Colonic mucosa (tissue), 4 donors: Measurements from ENCODE around the gene CCDC148. TPM values are rescaled to one million over a fixed set of nuclear protein-coding genes. Genes with fewer than 3 reads are reported as not detected.
A peak's percentile ranks its signal among the peaks of the same experiment; 100 is the strongest.
"Not testable (repeated sequence)": the region's sequence is repeated elsewhere in the genome, so short reads cannot be mapped to it uniquely, and the experiment has no call there.

Experiments
- DNase-seq: peaks from one replicate; pipeline ENCODE4 v3.0.0-alpha.2; 2020
- H3K27ac ChIP-seq: fragments of 200-600 bp; one replicate; pipeline ENCODE4 v1.8.0; 2021
- H3K27me3 ChIP-seq: fragments of 200-600 bp; one replicate; pipeline ENCODE4 v1.8.0; 2021
- H3K36me3 ChIP-seq: fragments of 200-600 bp; one replicate; pipeline ENCODE4 v1.8.0; 2021
- H3K4me1 ChIP-seq: fragments of 200-600 bp; one replicate; pipeline ENCODE4 v1.8.0; 2021; ENCODE audit warnings: mild to moderate bottlenecking
- H3K4me3 ChIP-seq: fragments of 200-600 bp; one replicate; pipeline ENCODE4 v1.8.0; 2021
- H3K9ac ChIP-seq, 2 donors: one replicate each; pipeline ENCODE4 v1.7.0; 2013; ENCODE audit warnings: control low read depth in 2 of 2, low read depth in 2 of 2, low read length in 2 of 2
- H3K9me3 ChIP-seq: fragments of 200-600 bp; one replicate; pipeline ENCODE4 v1.8.0; 2021
- CTCF ChIP-seq: fragments of 200-600 bp; IDR thresholded peaks from one replicate; pipeline ENCODE4 v1.8.0; 2022; ENCODE audit warnings: antibody characterized with exemption, mild to moderate bottlenecking
- intact Hi-C: fragments of 100-400 bp; cut with DNase I; formaldehyde crosslinking; loops from one replicate; pipeline ENCODE4 v1.14.1; 2022
- total RNA-seq, 2 donors: library from RNA; stranded (reverse); fragmentation: NEBNext Ultra II Directional in 1 of 2; extraction: Animal tissue kit (Norgen Biotek cat#: 25700) in 1 of 2; gene quantifications; one replicate each; pipeline ENCODE4 v1.2.1, GENCODE V29; 2021
- donor health status: healthy.
- donor health status: DM: no; HTN: no; CAD: no.
- donor health status: DM: no; HTN: no; CAD: no.

Gene CCDC148
- total RNA-seq, 2 donors from 2014 or later, result 0.13 to 0.49 TPM

GRCh38 chr2:158473719-158474392 lies 17.3 kb upstream of the CCDC148 start:
- no peaks in the 10 kb centered on the region for H3K9me3 ChIP-seq
- H3K4me1 ChIP-seq, result peaks cover 4% of the 10 kb centered on the region
- DNase-seq, result no peak
- TF ChIP-seq CTCF, result no peak
- no peak overlapping the region for H3K9ac ChIP-seq
- H3K27ac ChIP-seq, result no peak overlapping the region
- intact Hi-C loops, result no loop called here
- H3K27me3 ChIP-seq, result no peaks in the 10 kb centered on the region
- no peaks in the 10 kb centered on the region for H3K36me3 ChIP-seq
- no peak overlapping the region for H3K4me3 ChIP-seq

- H3K4me1 ChIP-seq, H3K27me3 ChIP-seq, H3K9me3 ChIP-seq, H3K36me3 ChIP-seq, H3K9ac ChIP-seq, intact Hi-C loops, DNase-seq, H3K4me3 ChIP-seq, H3K27ac ChIP-seq: not testable (repeated sequence)
Observed at GRCh38 chr2:158473300-158473699, 16.7 kb upstream of the CCDC148 start.

GRCh38 chr2:158472829-158473228 lies 16.3 kb upstream of the CCDC148 start:
- H3K27me3 ChIP-seq, H3K9ac ChIP-seq, intact Hi-C loops, H3K9me3 ChIP-seq, H3K36me3 ChIP-seq, DNase-seq, H3K4me3 ChIP-seq, H3K4me1 ChIP-seq, H3K27ac ChIP-seq: not testable (repeated sequence)

- H3K9me3 ChIP-seq, result no peaks in the 10 kb centered on the region
- H3K27ac ChIP-seq, result no peak overlapping the region
- no peak for TF ChIP-seq CTCF
- no peak for DNase-seq
- H3K4me1 ChIP-seq, result no peaks in the 10 kb centered on the region
- H3K27me3 ChIP-seq, result no peaks in the 10 kb centered on the region
- intact Hi-C loops, result loop anchor here (10.0 kb wide), 1 partner anchor 422 kb away; no protein-coding TSS in a partner anchor
- no peak overlapping the region for H3K9ac ChIP-seq
- no peaks in the 10 kb centered on the region for H3K36me3 ChIP-seq
- no peak overlapping the region for H3K4me3 ChIP-seq
Observed at GRCh38 chr2:158467248-158467647, 10.7 kb upstream of the CCDC148 start.

GRCh38 chr2:158464426-158465281 lies 8.1 kb upstream of the CCDC148 start:
- DNase-seq, result no peak
- Histone ChIP-seq H3K4me1 (no peaks in the 10 kb centered on the region), H3K9ac (no peak overlapping the region), H3K27me3 (no peaks in the 10 kb centered on the region), H3K27ac (no peak overlapping the region), H3K36me3 (no peaks in the 10 kb centered on the region), H3K9me3 (no peaks in the 10 kb centered on the region), H3K4me3 (no peak overlapping the region)
- intact Hi-C loops, result loop anchor here (10.0 kb wide), 1 partner anchor 420 kb away; no protein-coding TSS in a partner anchor
- peak; percentile 32 for TF ChIP-seq CTCF

GRCh38 chr2:158463496-158464095 lies 7.0 kb upstream of the CCDC148 start:
- Histone ChIP-seq H3K36me3 (no peaks in the 10 kb centered on the region), H3K4me3 (no peak overlapping the region), H3K9me3 (no peaks in the 10 kb centered on the region), H3K27ac (no peak overlapping the region), H3K27me3 (no peaks in the 10 kb centered on the region), H3K4me1 (no peaks in the 10 kb centered on the region), H3K9ac (no peak overlapping the region)
- DNase-seq, result no peak
- intact Hi-C loops, result loop anchor here (10.0 kb wide), 1 partner anchor 419 kb away; no protein-coding TSS in a partner anchor
- no peak for TF ChIP-seq CTCF
